Pancreas (tissue), 10 donors: ENCODE data around the gene KRT7. TPM values are rescaled to one million over a fixed set of nuclear protein-coding genes. Genes with fewer than 3 reads are reported as not detected.

Experiments used
- ATAC-seq, 4 donors: fragments of 200-7000 bp; cut with Tn5 transposase; one replicate each; pipeline versions ENCODE4 v1.8.0 to v1.9.1; 2020; ENCODE audit warnings: mild to moderate bottlenecking in 4 of 4, moderate library complexity in 4 of 4
- DNase-seq, 6 donors: peaks; one replicate each; pipeline ENCODE4 v3.0.0-alpha.2; 2020
- FAIRE-seq: peaks from 2 replicates; lab custom pipeline; 2012; peaks lifted over from hg19 to GRCh38; lab: Jason Lieb, UNC
- H3K27ac ChIP-seq, 4 donors: fragments of 200-600 bp; sonication (generic); 1 replicate in 3 of 4; 2 replicates in 1 of 4; pipeline versions ENCODE4 v1.5.0 to v1.8.0; 2020
- H3K27me3 ChIP-seq, 4 donors: fragments of 200-600 bp; one replicate each; pipeline ENCODE4 v1.8.0; 2021
- H3K36me3 ChIP-seq, 3 donors: fragments of 200-600 bp; sonication (generic) in 1 of 3; one replicate each; pipeline versions ENCODE4 v1.5.0 to v1.8.0; 2020 to 2021
- H3K4me1 ChIP-seq, 3 donors: fragments of 200-600 bp; one replicate each; pipeline ENCODE4 v1.8.0; 2021
- H3K4me3 ChIP-seq, 4 donors: fragments of 200-600 bp; sonication (generic) in 2 of 4; one replicate each; pipeline versions ENCODE4 v1.5.0 to v1.8.0; 2020 to 2021
- H3K9me3 ChIP-seq, 4 donors: fragments of 200-600 bp; one replicate each; pipeline ENCODE4 v1.8.0; 2021
- WGBS, 2 donors: extraction: QIAGEN DNeasy Blood & Tissue Kit; methylation state at CpG; one replicate each; pipeline ENCODE4 v1.1.7; 2013; 5-methylcytosine and 5-hydroxymethylcytosine counted together
- intact Hi-C, 3 donors: fragments of 100-400 bp; cut with DNase I; formaldehyde crosslinking; loops; one replicate each; pipeline versions ENCODE4 v1.11.1 to v1.14.2; 2022
- polyA plus RNA-seq, 2 donors: library from polyadenylated mRNA; stranded (reverse); fragments of 200-250 nt; gene quantifications; one replicate each; pipeline ENCODE4 v1.2.3, GENCODE V29; 2013
- total RNA-seq, 6 donors: library from RNA; stranded (reverse); fragmentation: NEBNext Ultra II Directional in 4 of 6; extraction: Animal tissue kit (Norgen Biotek cat#: 25700) in 4 of 6; gene quantifications; one replicate each; pipeline versions ENCODE4 v1.2.1 to v1.2.4, GENCODE V29; 2021 to 2023
- TF ChIP-seq, protein P1 (sequence below), 4 donors: fragments of 200-600 bp; sonication (generic) in 3 of 4; IDR thresholded peaks; one replicate each; pipeline versions ENCODE4 v1.5.0 to v1.8.0; 2021; ENCODE audit warnings: antibody characterized with exemption in 4 of 4
- donor health status: healthy with polysubstance abuse.
- donor health status: DM: no; HTN: no; CAD: no; lungs with moderate emphysema.
- donor health status: DM: no; HTN: no; CAD: no.
- donor health status: control.
- donor health status: control.
- donor health status: Bipolar disorder and iron deficiency.
- donor health status: DM: yes; HTN: yes; CAD: no.
- donor health status: DM: no; HTN: no; CAD: no.
- donor health status: DM: no; HTN: no; CAD: no.
- donor health status: DM: yes; HTN: yes; CAD: no.

The KRT7 gene
- total and polyA plus RNA-seq, 8 donors, result 57.5 to 336 (median 116) TPM

GRCh38 chr12:52202361-52203078, 30.5 kb upstream of the KRT7 start:
- TF ChIP-seq, protein P1, sequence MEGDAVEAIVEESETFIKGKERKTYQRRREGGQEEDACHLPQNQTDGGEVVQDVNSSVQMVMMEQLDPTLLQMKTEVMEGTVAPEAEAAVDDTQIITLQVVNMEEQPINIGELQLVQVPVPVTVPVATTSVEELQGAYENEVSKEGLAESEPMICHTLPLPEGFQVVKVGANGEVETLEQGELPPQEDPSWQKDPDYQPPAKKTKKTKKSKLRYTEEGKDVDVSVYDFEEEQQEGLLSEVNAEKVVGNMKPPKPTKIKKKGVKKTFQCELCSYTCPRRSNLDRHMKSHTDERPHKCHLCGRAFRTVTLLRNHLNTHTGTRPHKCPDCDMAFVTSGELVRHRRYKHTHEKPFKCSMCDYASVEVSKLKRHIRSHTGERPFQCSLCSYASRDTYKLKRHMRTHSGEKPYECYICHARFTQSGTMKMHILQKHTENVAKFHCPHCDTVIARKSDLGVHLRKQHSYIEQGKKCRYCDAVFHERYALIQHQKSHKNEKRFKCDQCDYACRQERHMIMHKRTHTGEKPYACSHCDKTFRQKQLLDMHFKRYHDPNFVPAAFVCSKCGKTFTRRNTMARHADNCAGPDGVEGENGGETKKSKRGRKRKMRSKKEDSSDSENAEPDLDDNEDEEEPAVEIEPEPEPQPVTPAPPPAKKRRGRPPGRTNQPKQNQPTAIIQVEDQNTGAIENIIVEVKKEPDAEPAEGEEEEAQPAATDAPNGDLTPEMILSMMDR (IDR thresholded peaks at IDR 0.05), result no peak
- WGBS, 2 donors, result 76 to 77% methylated on average over 18 of the region's 18 CpGs

DNA sequence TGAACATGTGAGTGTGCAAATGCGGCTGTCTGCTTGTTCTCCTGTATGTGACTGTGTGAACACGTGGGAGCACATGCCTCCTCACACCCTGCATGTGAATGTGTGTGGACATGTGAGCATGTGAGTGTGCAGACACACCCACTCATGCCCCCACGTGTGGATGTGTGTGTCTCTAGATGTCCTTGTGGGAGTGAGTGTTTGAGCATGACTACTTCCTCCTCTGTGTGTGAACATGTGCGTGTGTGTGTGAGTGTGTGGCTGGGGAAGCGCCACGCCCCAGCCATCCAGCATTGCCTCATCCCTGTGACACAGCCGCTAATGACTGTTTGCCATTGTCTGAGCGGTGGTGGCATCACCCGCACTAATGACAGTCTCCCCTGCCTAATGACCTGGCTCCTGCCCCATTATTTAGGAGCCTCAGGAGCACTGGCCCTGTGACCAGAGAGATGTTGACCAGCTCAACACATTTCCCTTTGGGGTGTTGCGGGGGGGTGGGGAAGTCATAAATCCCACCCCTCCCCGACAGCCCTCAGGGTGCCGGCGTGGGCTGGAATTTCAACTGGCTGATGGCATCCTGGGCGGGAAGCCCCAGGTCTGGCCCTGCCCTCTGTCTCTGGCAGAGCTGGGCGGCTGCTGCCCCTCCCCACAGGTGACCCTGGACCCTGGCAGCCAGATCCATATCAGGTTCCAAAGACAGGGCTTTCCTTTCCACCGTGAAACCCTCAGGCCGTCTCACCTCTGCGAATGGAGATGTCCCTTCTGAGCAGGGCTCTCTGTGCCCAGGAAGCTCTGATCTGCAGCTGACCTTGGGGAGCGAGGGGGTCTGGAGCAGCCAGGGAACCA, 29.7 kb upstream of the KRT7 start:
- DNase-seq (peak in 5 of 6 donors; percentile 59 to 74 (median 65)), ATAC-seq (peak in 3 of 4 donors; percentile 47 to 69 (median 50)), FAIRE-seq (no peak)
- 49 to 51% methylated on average over 18 to 19 of the region's 19 CpGs for WGBS, 2 donors
- peak overlapping the region; percentile 2 to 73 (median 40) for H3K27ac ChIP-seq
- no peak overlapping the region for H3K4me3 ChIP-seq
- no peaks in the 10 kb centered on the region for H3K27me3 ChIP-seq
- TF ChIP-seq, protein P1 (IDR thresholded peaks at IDR 0.05), result no peak
- H3K36me3 ChIP-seq, result no peaks in the 10 kb centered on the region
- peaks cover 9 to 22% (median 19%) of the 10 kb centered on the region in 3 donors for H3K4me1 ChIP-seq
- H3K9me3 ChIP-seq, result no peaks in the 10 kb centered on the region
- intact Hi-C loops, result no loop called here

More at GRCh38 chr12:52202361-52203078, 30.5 kb upstream of the KRT7 start:
- DNase-seq (peak in 2 of 6 donors; percentile 21 to 51), FAIRE-seq (no peak), ATAC-seq (peak in 1 of 4 donors; percentile 18)
- Histone ChIP-seq H3K27ac (peak overlapping the region in 3 of 4 donors; percentile 2 to 73 (median 65)), H3K4me1 (peaks cover 14 to 23% (median 21%) of the 10 kb centered on the region in 3 donors), H3K36me3 (no peaks in the 10 kb centered on the region), H3K27me3 (no peaks in the 10 kb centered on the region), H3K9me3 (no peaks in the 10 kb centered on the region), H3K4me3 (no peak overlapping the region)
- intact Hi-C loops, result no loop called here

DNA sequence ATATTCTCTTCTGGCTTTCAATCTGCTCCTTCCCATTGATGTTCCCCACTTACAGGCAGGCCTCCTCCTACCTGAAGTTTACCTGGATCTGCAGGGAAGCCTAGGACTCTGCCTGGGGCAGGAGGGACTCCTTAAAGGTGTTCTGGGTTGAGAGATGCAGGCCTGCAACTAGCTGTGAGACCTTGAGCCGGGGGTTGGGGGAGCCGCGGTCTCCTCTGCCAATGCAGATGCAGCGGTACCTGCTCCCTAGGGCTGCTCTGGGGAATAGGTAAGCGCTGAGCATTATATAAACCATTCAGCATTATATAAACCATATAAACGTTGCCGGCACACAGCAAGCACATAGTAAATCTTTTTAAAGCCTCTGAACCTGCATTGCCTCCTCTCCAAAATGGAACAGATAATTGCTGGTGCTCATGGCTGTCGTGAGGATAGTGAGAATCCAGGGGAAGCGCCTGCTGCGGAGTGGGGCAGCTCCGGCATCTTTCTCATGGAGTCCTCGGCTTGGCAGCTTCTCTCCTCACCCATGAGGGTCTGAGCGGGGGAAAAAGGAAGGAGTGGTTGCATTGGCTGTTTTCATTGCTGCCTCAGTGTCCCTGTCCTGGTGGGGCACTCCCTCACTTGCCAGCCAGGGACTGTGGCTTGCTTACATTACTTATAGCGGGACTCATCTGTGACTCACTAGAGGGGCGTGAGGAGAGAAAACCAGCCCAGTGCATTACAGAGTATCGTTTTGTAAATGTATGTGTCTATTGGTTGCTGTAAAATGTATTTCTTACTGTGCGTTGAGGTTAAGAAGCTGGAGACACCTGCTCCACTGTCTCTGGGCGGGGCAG, 28.7 kb upstream of the KRT7 start:
- H3K36me3 ChIP-seq, result no peaks in the 10 kb centered on the region
- H3K4me1 ChIP-seq, result peaks cover 14 to 20% (median 14%) of the 10 kb centered on the region in 3 donors
- ATAC-seq (no peak), DNase-seq (peak in 2 of 6 donors; percentile 37 to 51), FAIRE-seq (no peak)
- TF ChIP-seq, protein P1 (IDR thresholded peaks at IDR 0.05), result no peak
- peak overlapping the region in 2 of 4 donors; percentile 65 to 73 for H3K27ac ChIP-seq
- H3K4me3 ChIP-seq, result no peak overlapping the region
- H3K9me3 ChIP-seq, result no peaks in the 10 kb centered on the region
- intact Hi-C loops, result no loop called here
- WGBS, 2 donors, result 89 to 92% methylated on average over 18 of the region's 18 CpGs
- no peaks in the 10 kb centered on the region for H3K27me3 ChIP-seq

DNA sequence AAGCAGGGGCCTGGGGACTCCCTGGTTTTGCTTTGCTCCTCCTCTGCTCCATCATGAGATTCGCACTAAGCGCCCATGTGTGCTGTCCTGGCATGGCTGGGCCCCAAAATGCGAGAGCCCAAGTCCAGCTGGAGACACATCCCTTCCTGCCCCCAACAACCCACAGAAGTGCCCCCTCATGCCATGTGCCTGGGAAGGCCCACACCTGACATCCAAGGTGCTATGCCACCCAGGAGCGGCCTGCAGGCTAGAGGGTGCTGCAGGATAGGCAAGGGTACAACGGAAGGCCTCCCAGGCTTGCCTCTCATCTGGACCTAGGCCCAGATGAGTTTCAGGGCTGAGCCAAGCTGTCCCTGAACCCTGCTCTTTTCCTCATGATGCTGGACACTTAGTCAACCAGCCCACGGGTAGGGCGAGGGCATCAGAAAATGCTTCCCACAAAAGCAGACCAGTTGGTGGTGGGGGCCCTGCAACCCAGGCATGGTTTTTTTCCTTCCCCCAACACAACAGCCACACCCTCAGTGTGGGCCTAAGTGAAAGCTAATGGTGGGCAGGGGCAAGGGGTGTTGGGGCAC, 28.0 kb upstream of the KRT7 start:
- H3K36me3 ChIP-seq, result no peaks in the 10 kb centered on the region
- 84% methylated on average over 7 of the region's 7 CpGs for WGBS, 2 donors
- H3K27ac ChIP-seq, result no peak overlapping the region
- H3K27me3 ChIP-seq, result no peaks in the 10 kb centered on the region
- no peak for FAIRE-seq
- TF ChIP-seq, protein P1 (IDR thresholded peaks at IDR 0.05), result no peak
- ATAC-seq, result no peak
- intact Hi-C loops, result no loop called here
- DNase-seq, result peak in 1 of 6 donors; percentile 48
- H3K4me3 ChIP-seq, result no peak overlapping the region
- H3K4me1 ChIP-seq, result peaks cover 14 to 20% (median 14%) of the 10 kb centered on the region in 3 donors
- H3K9me3 ChIP-seq, result no peaks in the 10 kb centered on the region
